ENCODE results near the gene SLC25A24.

Gene SLC25A24

GRCh38 chr1:108106775-108107174 lies 93.4 kb downstream of the SLC25A24 start:
- DNase-seq (ENCODE audit: low read depth in 3 of 3, low spot score in 1 of 3), result no peak

DNA sequence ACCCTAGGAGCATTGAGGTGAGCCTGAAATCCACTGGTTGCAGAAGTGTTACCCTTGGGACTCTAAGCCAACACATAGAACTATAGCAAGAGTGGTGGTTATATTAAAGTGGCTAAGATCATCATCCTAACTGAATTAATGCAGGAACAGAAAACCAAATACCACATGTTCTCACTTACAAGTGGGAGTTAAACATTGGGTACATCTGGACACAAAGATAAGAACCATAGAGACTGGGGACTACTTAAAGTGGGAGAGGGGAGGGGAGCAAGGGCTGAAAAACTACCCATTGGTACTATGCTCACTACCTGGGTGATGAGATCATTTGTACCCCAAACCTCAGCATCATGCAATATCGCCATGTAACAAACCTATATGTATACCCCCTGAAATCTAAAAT lies 100.0 kb downstream of the SLC25A24 start:
- no peak for DNase-seq (ENCODE audit: low read depth in 3 of 3, low spot score in 1 of 3)

- no peak for DNase-seq (ENCODE audit: low read depth in 3 of 3, low spot score in 1 of 3)
Observed at GRCh38 chr1:108097018-108097417, 103.1 kb downstream of the SLC25A24 start.

DNA sequence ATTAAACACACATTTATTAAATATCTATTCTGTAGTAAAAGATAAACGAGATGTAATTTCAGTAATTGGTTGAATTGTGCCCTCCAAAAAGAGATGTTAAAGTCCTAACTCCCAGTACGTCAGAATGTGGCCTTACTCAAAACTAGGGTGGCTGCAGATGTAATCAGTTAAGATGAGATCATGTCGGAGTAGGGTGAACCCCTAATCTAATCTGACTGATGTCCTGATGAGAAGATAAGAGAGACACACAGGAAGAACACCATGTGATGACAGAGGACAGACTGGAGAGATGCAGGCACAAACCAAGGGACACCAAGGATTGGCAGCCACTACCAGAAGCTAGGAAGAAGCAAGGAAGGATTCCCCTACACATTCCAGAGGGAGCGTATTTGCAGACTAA lies 104.1 kb downstream of the SLC25A24 start:
- no peak for DNase-seq (ENCODE audit: low read depth in 3 of 3, low spot score in 1 of 3)

- DNase-seq (ENCODE audit: low read depth in 3 of 3, low spot score in 1 of 3), result no peak
Observed at GRCh38 chr1:108089477-108089876, 110.7 kb downstream of the SLC25A24 start.

DNA sequence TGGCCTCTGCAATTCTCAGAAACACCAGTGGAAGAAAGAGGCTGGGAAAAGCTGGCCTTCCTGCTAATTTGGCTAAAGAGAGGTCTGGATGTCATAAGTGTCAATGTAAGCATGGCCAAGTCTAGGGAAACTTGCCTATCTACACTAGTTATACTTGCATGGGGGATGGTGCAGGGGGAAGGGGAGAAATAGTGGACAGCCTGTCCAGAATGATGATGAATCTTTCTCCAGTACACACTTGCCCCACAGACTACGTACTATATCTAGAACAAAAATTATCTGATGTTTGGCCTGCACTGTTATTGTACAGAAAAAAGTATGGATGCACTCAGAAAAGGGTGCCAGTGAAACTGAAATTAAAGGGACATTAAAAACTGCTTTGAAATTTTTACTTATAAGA lies 114.5 kb downstream of the SLC25A24 start:
- DNase-seq (ENCODE audit: low read depth in 3 of 3, low spot score in 1 of 3), result no peak

DNA sequence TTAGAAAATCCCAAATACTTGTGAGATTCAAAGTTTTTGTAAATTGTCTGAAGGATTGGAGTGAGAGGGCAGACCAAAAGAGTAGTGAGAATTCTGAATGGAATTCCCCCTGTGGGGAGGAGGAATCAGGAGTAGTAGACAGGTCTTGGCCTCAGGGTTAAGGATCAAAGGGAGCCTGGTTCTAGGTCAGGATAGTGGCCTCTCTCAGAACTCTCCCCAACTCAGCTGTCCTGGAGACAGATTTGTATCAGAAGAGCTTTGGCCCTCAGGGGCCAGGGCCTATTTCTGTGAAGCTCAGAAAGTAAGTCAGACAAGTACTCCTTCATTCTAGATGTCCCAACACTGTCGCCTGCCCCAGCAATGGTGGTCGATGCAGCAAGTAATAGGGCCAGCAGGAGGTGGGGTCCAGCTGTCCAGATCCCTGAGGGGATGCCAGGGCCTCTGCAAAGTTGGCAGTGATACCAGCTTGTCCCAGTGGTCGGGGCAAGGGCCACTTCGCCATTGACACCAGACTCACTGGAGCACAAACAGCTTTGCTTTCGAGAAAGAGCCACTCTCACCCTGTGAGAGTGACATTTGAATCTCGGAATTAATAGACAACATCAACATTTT lies 115.2 kb downstream of the SLC25A24 start:
- DNase-seq (ENCODE audit: low read depth in 3 of 3, low spot score in 1 of 3), result no peak

Data from stimulated activated CD4-positive, alpha-beta T cell treated with anti-CD3 and anti-CD28 coated beads, TNF-alpha, amount 100 ng/mL, for 1 hour (primary cell).